Measurements from ENCODE around the gene SRD5A1. TPM values are rescaled to one million over a fixed set of nuclear protein-coding genes. Genes with fewer than 3 reads are reported as not detected.

Gene SRD5A1
- total and polyA plus RNA-seq, 2 experiments from 2014 or later, result 18.2 to 87.3 TPM

- no peaks in the 10 kb centered on the region for H3K36me3 ChIP-seq (ENCODE audit: insufficient read depth)
- H4K20me1 ChIP-seq (replicated peaks; ENCODE audit: insufficient read depth), result no peaks in the 10 kb centered on the region; the same call in 1 of the 2 replicates
- Mint-ChIP-seq H3K27me3 (ENCODE audit: insufficient read depth, low read depth, poor library complexity) (no peaks in the 10 kb centered on the region), H3K4me3 (no peak overlapping the region), H3K9me3 (peaks cover 29% of the 10 kb centered on the region), H3K4me1 (no peaks in the 10 kb centered on the region), H3K27ac (no peak overlapping the region), H3K36me3 (ENCODE audit: low read depth) (peaks cover 55% of the 10 kb centered on the region)
- no peaks in the 10 kb centered on the region for H3K79me2 ChIP-seq (replicated peaks; ENCODE audit: insufficient read depth)
- H3F3A ChIP-seq (replicated peaks; ENCODE audit: low read depth), result no peaks in the 10 kb centered on the region
- H3K27ac ChIP-seq (ENCODE audit: low read depth), result no peak overlapping the region
- H3K4me2 ChIP-seq, result no peak overlapping the region
- H3K9me2 ChIP-seq (ENCODE audit: insufficient read depth), result peaks cover 18% of the 10 kb centered on the region; the same call in 1 of the 2 replicates
- no peak for DNase-seq (ENCODE audit: low spot score)
- no peaks in the 10 kb centered on the region for H3K4me1 ChIP-seq (ENCODE audit: insufficient read depth)
- H3K27me3 ChIP-seq (ENCODE audit: insufficient read depth), result no peaks in the 10 kb centered on the region
- no peak overlapping the region for H3K4me3 ChIP-seq
- ATAC-seq, result no peak
- no peak overlapping the region for H2AFZ ChIP-seq
- TF ChIP-seq CTCF (conservative IDR thresholded peaks at IDR 0.05; ENCODE audit: low read depth in 2 of 2), result no peak
- no peak for TF ChIP-seq JUNB (IDR thresholded peaks at IDR 0.05; ENCODE audit: unreplicated experiment)
- TF ChIP-seq ZNF462 (CRISPR knock-in tag; IDR thresholded peaks at IDR 0.05), result no peak
- TF ChIP-seq ZNF114 (CRISPR knock-in tag; IDR thresholded peaks at IDR 0.05), result no peak
- no peak for TF ChIP-seq STAT1 (IDR thresholded peaks at IDR 0.05; ENCODE audit: unreplicated experiment)
- no peak for TF ChIP-seq ETS1 (IDR thresholded peaks at IDR 0.05)
- no peak for TF ChIP-seq CREB1 (CRISPR knock-in tag; IDR thresholded peaks at IDR 0.05; ENCODE audit: low read depth)
- TF ChIP-seq REST (IDR thresholded peaks at IDR 0.05; ENCODE audit: unreplicated experiment), result no peak
- no peak for TF ChIP-seq EZH2phosphoT487 (IDR thresholded peaks at IDR 0.05; ENCODE audit: unreplicated experiment)
- no peak for TF ChIP-seq EZH2 (IDR thresholded peaks at IDR 0.05; ENCODE audit: low read depth, unreplicated experiment)
- TF ChIP-seq ZNF331 (CRISPR knock-in tag; IDR thresholded peaks at IDR 0.05; ENCODE audit: low read depth), result no peak
- TF ChIP-seq NANOG (IDR thresholded peaks at IDR 0.05; ENCODE audit: borderline replicate concordance), result no peak
These were observed 41.2 kb downstream of the SRD5A1 start for GRCh38 chr5:6674421-6674820.
